Measurements from ENCODE around the gene FCMR. TPM values are rescaled to one million over a fixed set of nuclear protein-coding genes. Genes with fewer than 3 reads are reported as not detected.

Gene FCMR
- polyA plus RNA-seq, 1 experiment = 1.1 TPM

- Histone ChIP-seq H3K27me3 (ENCODE audit: control insufficient read depth, insufficient read depth, low read length) (no peaks in the 10 kb centered on the region), H3K4me3 (ENCODE audit: low read depth, low read length) (no peak overlapping the region), H3K27ac (ENCODE audit: low read depth, low read length) (no peak overlapping the region), H3K9me3 (ENCODE audit: control insufficient read depth, insufficient read depth, low read length) (no peaks in the 10 kb centered on the region)
- ChIA-PET POLR2A (no interaction called here), CTCF (interaction anchor here (1.1 to 4.0 kb wide), 2 partner anchors 21 to 26 kb away, joined by 4 to 26 read pairs; partner anchors contain the start of gene IL20)
- DNase-seq (ENCODE audit: low read depth, low spot score) = no peak
- TF ChIP-seq CTCF (IDR thresholded peaks at IDR 0.05; ENCODE audit: low read depth, low read length) = no peak
Observed at GRCh38 chr1:206891412-206891811, 30.3 kb downstream of the FCMR start.

GRCh38 chr1:206890125-206891060, 31.3 kb downstream of the FCMR start:
- ChIA-PET POLR2A (no interaction called here), CTCF (interaction anchor here (1.0 to 1.2 kb wide), 3 partner anchors 25 to 226 kb away, joined by 3 to 4 read pairs (median 3); partner anchors contain the start of gene IL20)
- H3K27ac ChIP-seq (ENCODE audit: low read depth, low read length) = peak overlapping the region; percentile 89

GRCh38 chr1:206887701-206888100, 34.0 kb downstream of the FCMR start:
- no peaks in the 10 kb centered on the region for H3K27me3 ChIP-seq (ENCODE audit: control insufficient read depth, insufficient read depth, low read length)
- TF ChIP-seq CTCF (IDR thresholded peaks at IDR 0.05; ENCODE audit: low read depth, low read length) = no peak
- H3K4me3 ChIP-seq (ENCODE audit: low read depth, low read length) = no peak overlapping the region
- ChIA-PET POLR2A (no interaction called here), CTCF (interaction anchor here (0.5 to 5.8 kb wide), 4 partner anchors 17 to 25 kb away, joined by 3 to 37 read pairs (median 12); partner anchors contain the start of gene IL20)
- no peak for DNase-seq (ENCODE audit: low read depth, low spot score)
- no peaks in the 10 kb centered on the region for H3K9me3 ChIP-seq (ENCODE audit: control insufficient read depth, insufficient read depth, low read length)
- H3K27ac ChIP-seq (ENCODE audit: low read depth, low read length) = no peak overlapping the region

More at GRCh38 chr1:206890125-206891060, 31.3 kb downstream of the FCMR start:
- H3K9me3 ChIP-seq (ENCODE audit: control insufficient read depth, insufficient read depth, low read length) = no peaks in the 10 kb centered on the region
- no peak for TF ChIP-seq CTCF (IDR thresholded peaks at IDR 0.05; ENCODE audit: low read depth, low read length)
- no peak overlapping the region for H3K4me3 ChIP-seq (ENCODE audit: low read depth, low read length)
- DNase-seq (ENCODE audit: low read depth, low spot score) = no peak
- H3K27me3 ChIP-seq (ENCODE audit: control insufficient read depth, insufficient read depth, low read length) = no peaks in the 10 kb centered on the region

GRCh38 chr1:206886831-206887230, 34.9 kb downstream of the FCMR start:
- POLR2A ChIA-PET = no interaction called here

More at GRCh38 chr1:206886831-206887230, 34.9 kb downstream of the FCMR start:
- no peaks in the 10 kb centered on the region for H3K9me3 ChIP-seq (ENCODE audit: control insufficient read depth, insufficient read depth, low read length)
- CTCF ChIA-PET = interaction anchor here (0.6 to 5.8 kb wide), 4 partner anchors 22 to 274 kb away, joined by 4 to 37 read pairs (median 13); partner anchors contain the start of genes EIF2D and IL20
- no peak overlapping the region for H3K27ac ChIP-seq (ENCODE audit: low read depth, low read length)
- H3K4me3 ChIP-seq (ENCODE audit: low read depth, low read length) = no peak overlapping the region
- H3K27me3 ChIP-seq (ENCODE audit: control insufficient read depth, insufficient read depth, low read length) = no peaks in the 10 kb centered on the region
- DNase-seq (ENCODE audit: low read depth, low spot score) = no peak
- TF ChIP-seq CTCF (IDR thresholded peaks at IDR 0.05; ENCODE audit: low read depth, low read length) = no peak

Measured in AG04450 (cell line).